ENCODE results near the gene KLF18.

The KLF18 gene

GRCh38 chr1:44158871-44159270 is 17.4 kb upstream of the KLF18 start:
- H3K9ac ChIP-seq, result no peak overlapping the region
- TF ChIP-seq CTCF (IDR thresholded peaks at IDR 0.05), result no peak
- H3K27me3 ChIP-seq (ENCODE audit: control insufficient read depth, insufficient read depth, low read length), result no peaks in the 10 kb centered on the region
- H3K36me3 ChIP-seq (ENCODE audit: control insufficient read depth, insufficient read depth, low read length), result no peaks in the 10 kb centered on the region
- H3K9me3 ChIP-seq (ENCODE audit: control insufficient read depth, low read length), result no peaks in the 10 kb centered on the region
- H3K4me3 ChIP-seq (ENCODE audit: low read depth, low read length), result no peak overlapping the region
- H2AFZ ChIP-seq, result no peak overlapping the region
- H3K4me1 ChIP-seq, result no peaks in the 10 kb centered on the region
- H3K4me2 ChIP-seq (ENCODE audit: low read length), result no peak overlapping the region
- H3K27ac ChIP-seq, result no peak overlapping the region
- no peaks in the 10 kb centered on the region for H3K79me2 ChIP-seq

- no peaks in the 10 kb centered on the region for H3K27me3 ChIP-seq (ENCODE audit: control insufficient read depth, insufficient read depth, low read length)
- H3K27ac ChIP-seq, result no peak overlapping the region
- no peak overlapping the region for H3K4me3 ChIP-seq (ENCODE audit: low read depth, low read length)
- no peaks in the 10 kb centered on the region for H3K4me1 ChIP-seq
- no peaks in the 10 kb centered on the region for H3K9me3 ChIP-seq (ENCODE audit: control insufficient read depth, low read length)
- H3K36me3 ChIP-seq (ENCODE audit: control insufficient read depth, insufficient read depth, low read length), result no peaks in the 10 kb centered on the region
- no peak overlapping the region for H2AFZ ChIP-seq
- no peak overlapping the region for H3K9ac ChIP-seq
- no peak for TF ChIP-seq CTCF (IDR thresholded peaks at IDR 0.05)
- H3K4me2 ChIP-seq (ENCODE audit: low read length), result no peak overlapping the region
- no peaks in the 10 kb centered on the region for H3K79me2 ChIP-seq
These were observed 16.5 kb upstream of the KLF18 start for GRCh38 chr1:44157903-44158302.

GRCh38 chr1:44154049-44154448 is 12.6 kb upstream of the KLF18 start:
- Histone ChIP-seq H3K27ac (no peak overlapping the region), H3K4me1 (no peaks in the 10 kb centered on the region), H3K9ac (no peak overlapping the region), H3K4me2 (ENCODE audit: low read length) (no peak overlapping the region), H3K9me3 (ENCODE audit: control insufficient read depth, low read length) (no peaks in the 10 kb centered on the region), H2AFZ (no peak overlapping the region), H3K36me3 (ENCODE audit: control insufficient read depth, insufficient read depth, low read length) (no peaks in the 10 kb centered on the region), H3K79me2 (no peaks in the 10 kb centered on the region), H3K4me3 (ENCODE audit: low read depth, low read length) (no peak overlapping the region), H3K27me3 (ENCODE audit: control insufficient read depth, insufficient read depth, low read length) (no peaks in the 10 kb centered on the region)
- TF ChIP-seq CTCF (IDR thresholded peaks at IDR 0.05), result no peak

- H2AFZ ChIP-seq, result no peak overlapping the region
- H3K4me3 ChIP-seq (ENCODE audit: low read depth, low read length), result no peak overlapping the region
- H3K4me1 ChIP-seq, result no peaks in the 10 kb centered on the region
- no peak overlapping the region for H3K4me2 ChIP-seq (ENCODE audit: low read length)
- TF ChIP-seq CTCF (IDR thresholded peaks at IDR 0.05), result no peak
- no peaks in the 10 kb centered on the region for H3K36me3 ChIP-seq (ENCODE audit: control insufficient read depth, insufficient read depth, low read length)
- no peaks in the 10 kb centered on the region for H3K9me3 ChIP-seq (ENCODE audit: control insufficient read depth, low read length)
- H3K27ac ChIP-seq, result no peak overlapping the region
- H3K79me2 ChIP-seq, result no peaks in the 10 kb centered on the region
- no peak overlapping the region for H3K9ac ChIP-seq
- no peaks in the 10 kb centered on the region for H3K27me3 ChIP-seq (ENCODE audit: control insufficient read depth, insufficient read depth, low read length)
These were observed 11.3 kb upstream of the KLF18 start for GRCh38 chr1:44152692-44153091.

GRCh38 chr1:44151808-44152207 is 10.4 kb upstream of the KLF18 start:
- Histone ChIP-seq H3K27ac (no peak overlapping the region), H3K27me3 (ENCODE audit: control insufficient read depth, insufficient read depth, low read length) (no peaks in the 10 kb centered on the region), H3K9ac (no peak overlapping the region), H2AFZ (no peak overlapping the region), H3K9me3 (ENCODE audit: control insufficient read depth, low read length) (no peaks in the 10 kb centered on the region), H3K4me3 (ENCODE audit: low read depth, low read length) (no peak overlapping the region), H3K79me2 (no peaks in the 10 kb centered on the region), H3K36me3 (ENCODE audit: control insufficient read depth, insufficient read depth, low read length) (no peaks in the 10 kb centered on the region), H3K4me2 (ENCODE audit: low read length) (no peak overlapping the region), H3K4me1 (no peaks in the 10 kb centered on the region)
- no peak for TF ChIP-seq CTCF (IDR thresholded peaks at IDR 0.05)
